Lower leg skin (tissue), 4 donors: ENCODE data around the gene TLE1. TPM values are rescaled to one million over a fixed set of nuclear protein-coding genes. Genes with fewer than 3 reads are reported as not detected.

Experiments
- DNase-seq, 2 donors: peaks; one replicate each; pipeline ENCODE4 v3.0.0-alpha.2; 2019; ENCODE audit warnings: low spot score in 2 of 2
- H3K4me3 ChIP-seq: fragments of 200-600 bp; sonication (generic); 2 replicates; pipeline ENCODE4 v1.5.1; 2017; ENCODE audit warnings: mild to moderate bottlenecking, low read depth; ENCODE audit not compliant: poor library complexity, severe bottlenecking
- POLR2A ChIP-seq, 2 donors: fragments of 450-650 bp; IDR thresholded peaks; one replicate each; pipeline ENCODE4 v1.6.1; 2016 to 2017; ENCODE audit warnings: antibody characterized with exemption in 2 of 2, mild to moderate bottlenecking in 1 of 2, moderate library complexity in 1 of 2
- WGBS, 2 donors: methylation state at CpG; one replicate each; pipeline ENCODE4 v1.1.5; 2018; 5-methylcytosine and 5-hydroxymethylcytosine counted together
- intact Hi-C: fragments of 100-400 bp; cut with DNase I; formaldehyde crosslinking; loops from one replicate; pipeline ENCODE4 v1.15.0; 2023; ENCODE audit warnings: low total_unique reads
- total RNA-seq, 4 donors: library from RNA; depleted of rRNA; stranded (reverse); fragments of >200 nt; gene quantifications; one replicate each; pipeline ENCODE4 v1.1.0, GENCODE V29; 2016
- TF ChIP-seq, protein P1 (sequence below), 3 donors: fragments of 450-650 bp; IDR thresholded peaks; one replicate each; pipeline ENCODE4 v1.5.1; 2016; ENCODE audit warnings: antibody characterized with exemption in 3 of 3, mild to moderate bottlenecking in 3 of 3, moderate library complexity in 2 of 3

TLE1 gene
- total RNA-seq, 4 donors from 2014 or later, result 42.0 to 63.3 (median 43.7) TPM

DNA sequence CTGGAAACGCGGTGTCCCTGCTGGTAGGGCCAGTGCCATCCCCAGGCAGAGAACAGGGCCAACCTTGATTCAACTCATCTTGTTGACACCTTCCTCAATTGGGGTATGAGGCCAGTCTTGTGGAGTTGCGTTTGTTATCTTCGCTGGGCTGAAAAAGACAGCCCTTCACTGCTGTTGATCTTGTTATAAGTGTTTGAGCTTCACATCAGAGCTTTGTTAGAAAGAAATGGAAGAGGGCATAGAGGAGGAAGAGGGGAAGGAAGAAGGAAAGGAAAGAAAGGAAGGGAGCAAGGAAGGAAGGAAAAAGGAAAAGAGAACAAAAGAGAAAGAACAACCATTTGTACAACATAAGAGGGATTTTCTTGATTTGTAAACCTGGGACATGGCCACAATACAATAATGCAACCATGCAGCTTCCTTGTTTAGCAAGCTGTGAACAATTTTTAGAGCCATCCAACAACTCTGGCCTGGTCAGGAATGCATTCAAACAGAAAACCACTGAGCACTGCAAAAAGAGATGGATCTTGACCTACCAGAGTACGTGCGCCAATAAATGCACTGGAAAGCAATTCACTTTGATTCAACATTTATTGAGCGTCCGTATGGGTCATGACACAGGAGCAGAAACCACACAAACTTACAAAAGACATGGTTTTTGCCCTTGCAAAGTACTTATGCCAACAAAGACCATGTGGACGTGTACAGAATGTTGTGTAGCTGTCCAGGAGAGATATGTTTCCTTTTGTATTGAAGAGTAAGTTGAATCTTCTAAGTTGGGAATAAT is 152.9 kb downstream of the TLE1 start:
- no peak for DNase-seq
- H3K4me3 ChIP-seq, result no peak overlapping the region
- WGBS, 2 donors, result 90 to 93% methylated on average over 9 of the region's 9 CpGs
- intact Hi-C loops, result no loop called here
- TF ChIP-seq, protein P1, sequence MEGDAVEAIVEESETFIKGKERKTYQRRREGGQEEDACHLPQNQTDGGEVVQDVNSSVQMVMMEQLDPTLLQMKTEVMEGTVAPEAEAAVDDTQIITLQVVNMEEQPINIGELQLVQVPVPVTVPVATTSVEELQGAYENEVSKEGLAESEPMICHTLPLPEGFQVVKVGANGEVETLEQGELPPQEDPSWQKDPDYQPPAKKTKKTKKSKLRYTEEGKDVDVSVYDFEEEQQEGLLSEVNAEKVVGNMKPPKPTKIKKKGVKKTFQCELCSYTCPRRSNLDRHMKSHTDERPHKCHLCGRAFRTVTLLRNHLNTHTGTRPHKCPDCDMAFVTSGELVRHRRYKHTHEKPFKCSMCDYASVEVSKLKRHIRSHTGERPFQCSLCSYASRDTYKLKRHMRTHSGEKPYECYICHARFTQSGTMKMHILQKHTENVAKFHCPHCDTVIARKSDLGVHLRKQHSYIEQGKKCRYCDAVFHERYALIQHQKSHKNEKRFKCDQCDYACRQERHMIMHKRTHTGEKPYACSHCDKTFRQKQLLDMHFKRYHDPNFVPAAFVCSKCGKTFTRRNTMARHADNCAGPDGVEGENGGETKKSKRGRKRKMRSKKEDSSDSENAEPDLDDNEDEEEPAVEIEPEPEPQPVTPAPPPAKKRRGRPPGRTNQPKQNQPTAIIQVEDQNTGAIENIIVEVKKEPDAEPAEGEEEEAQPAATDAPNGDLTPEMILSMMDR (IDR thresholded peaks at IDR 0.05), result no peak
- no peak for TF ChIP-seq POLR2A (IDR thresholded peaks at IDR 0.05)

DNA sequence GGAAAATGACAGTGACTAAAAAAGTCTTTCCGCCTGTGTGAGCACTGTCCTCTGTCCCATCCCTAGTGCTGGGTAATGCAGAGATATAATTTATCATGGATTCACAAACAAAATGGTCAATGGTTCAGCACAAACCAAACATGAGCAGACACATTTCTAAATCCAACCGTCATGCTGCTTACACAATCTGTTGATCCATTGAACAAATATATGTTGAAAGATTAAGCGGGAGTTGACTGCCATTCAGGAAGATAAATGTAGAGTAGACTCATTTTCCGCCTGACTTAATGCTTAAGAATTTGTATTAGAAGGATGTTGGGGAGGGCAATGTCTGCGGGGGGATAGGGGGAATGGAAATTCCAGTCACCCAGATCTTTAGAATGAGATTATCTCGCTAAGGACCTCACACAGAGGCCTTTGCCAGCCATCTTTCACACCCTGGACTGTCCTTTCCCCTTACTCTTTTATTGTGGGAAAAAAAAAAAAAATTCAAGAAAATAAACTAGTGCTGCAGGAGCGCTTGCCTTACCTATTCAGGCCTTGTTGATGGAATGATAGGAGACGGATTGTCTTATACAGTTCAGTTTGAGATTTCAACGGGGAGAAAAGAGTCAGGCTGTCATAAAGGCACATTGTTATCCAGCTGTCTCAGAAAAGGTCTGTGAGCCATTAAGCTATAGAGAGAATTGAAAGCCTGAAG is 153.7 kb downstream of the TLE1 start:
- DNase-seq, result no peak
- TF ChIP-seq, protein P1 (IDR thresholded peaks at IDR 0.05), result no peak
- no peak for TF ChIP-seq POLR2A (IDR thresholded peaks at IDR 0.05)
- WGBS, 2 donors, result 90 to 91% methylated on average over 9 of the region's 9 CpGs
- H3K4me3 ChIP-seq, result no peak overlapping the region
- intact Hi-C loops, result no loop called here

DNA sequence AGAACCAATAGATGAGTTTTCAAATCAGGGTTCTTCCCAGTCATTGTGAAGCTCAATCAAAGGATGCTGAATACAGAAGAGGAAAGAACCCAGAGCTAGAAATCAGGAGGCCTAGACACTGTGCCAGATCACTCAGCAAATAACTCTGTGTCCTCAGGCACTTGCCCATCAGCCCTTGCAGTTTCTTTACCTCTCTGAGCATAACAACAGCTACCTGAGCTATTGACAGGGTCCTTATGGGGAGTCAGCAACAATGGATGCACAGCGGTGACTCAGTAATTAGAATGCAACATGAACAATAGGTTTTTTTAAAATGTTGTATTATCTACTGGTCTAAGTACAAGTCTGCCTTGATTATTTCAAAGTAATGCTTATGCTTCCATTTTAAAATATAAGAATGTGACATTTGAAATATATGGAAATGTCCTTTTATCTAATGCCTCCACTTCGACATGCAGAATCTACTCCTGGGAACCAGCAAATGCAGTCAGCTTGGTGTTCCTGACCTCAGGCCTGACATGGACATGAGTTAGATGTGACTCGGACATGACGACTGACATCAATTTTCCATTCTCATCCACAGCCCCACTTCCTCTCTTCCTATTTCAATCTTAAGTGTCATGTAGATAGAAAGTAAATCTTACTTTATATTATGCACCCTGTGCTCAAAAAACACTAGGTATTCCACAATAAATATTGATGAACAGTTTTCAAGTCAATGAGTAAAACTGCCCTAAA is 155.0 kb downstream of the TLE1 start:
- intact Hi-C loops, result no loop called here

More for the DNA sequence above, 155.0 kb downstream of the TLE1 start:
- WGBS, 2 donors, result 83 to 92% methylated on average over 4 of the region's 4 CpGs
- DNase-seq, result no peak
- no peak overlapping the region for H3K4me3 ChIP-seq
- TF ChIP-seq, protein P1 (IDR thresholded peaks at IDR 0.05), result no peak
- no peak for TF ChIP-seq POLR2A (IDR thresholded peaks at IDR 0.05)

Other genes with a start within 250 kb of the TLE1 start
- gene SPATA31D4, start 238.9 kb upstream of the TLE1 start, total RNA-seq, result not detected